HuH-7.5 (cell line): ENCODE data around the gene CRACR2A.

Experiments
- DNase-seq: peaks from one replicate; pipeline ENCODE4 v3.0.0; 2011; ENCODE audit warnings: low spot score

CRACR2A gene

DNA sequence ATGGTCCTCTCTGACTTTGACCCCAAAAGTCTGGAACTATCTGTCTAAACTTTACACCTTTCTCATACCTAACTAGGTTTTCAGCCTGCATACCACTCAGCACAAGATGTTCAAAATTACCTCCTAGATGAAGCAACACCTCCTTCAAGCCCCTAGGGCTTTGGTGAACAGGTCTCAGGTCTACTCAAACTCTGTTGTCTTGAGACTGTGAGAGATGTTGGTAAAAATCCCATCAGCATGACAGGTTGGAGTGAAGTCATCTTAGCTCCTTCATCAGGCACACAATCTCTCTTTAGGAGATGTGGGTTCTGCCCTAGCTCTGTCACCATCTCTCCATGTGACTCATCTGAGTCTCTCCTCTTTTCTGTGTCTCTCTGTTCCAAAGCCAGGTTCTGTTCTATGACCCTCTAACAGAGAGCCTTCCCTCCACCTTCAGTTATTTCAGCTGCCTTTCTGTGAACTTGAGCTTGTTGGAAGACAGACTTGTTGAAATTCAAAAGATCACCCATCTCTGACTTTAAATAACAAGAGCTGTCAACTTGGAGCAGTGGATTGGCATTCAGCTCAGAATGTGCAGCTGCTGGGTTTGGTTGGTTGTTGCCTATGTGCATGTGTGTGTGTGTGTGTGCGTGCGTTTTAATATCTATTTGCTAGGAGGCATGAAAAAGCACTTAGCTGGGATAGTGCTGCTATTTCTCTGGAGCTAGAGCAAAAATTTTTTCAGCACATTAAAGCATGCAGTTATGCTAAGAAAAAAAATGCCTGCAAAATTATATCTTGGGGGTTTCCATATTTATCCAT is 130.7 kb downstream of the CRACR2A start:
- DNase-seq = no peak

- DNase-seq = no peak
Observed at GRCh38 chr12:3620856-3621255, 132.1 kb downstream of the CRACR2A start.

GRCh38 chr12:3617565-3617964 is 135.3 kb downstream of the CRACR2A start:
- no peak for DNase-seq

- no peak for DNase-seq
Observed at GRCh38 chr12:3615862-3616261, 137.0 kb downstream of the CRACR2A start.

GRCh38 chr12:3614806-3615466 is 138.0 kb downstream of the CRACR2A start:
- no peak for DNase-seq

DNA sequence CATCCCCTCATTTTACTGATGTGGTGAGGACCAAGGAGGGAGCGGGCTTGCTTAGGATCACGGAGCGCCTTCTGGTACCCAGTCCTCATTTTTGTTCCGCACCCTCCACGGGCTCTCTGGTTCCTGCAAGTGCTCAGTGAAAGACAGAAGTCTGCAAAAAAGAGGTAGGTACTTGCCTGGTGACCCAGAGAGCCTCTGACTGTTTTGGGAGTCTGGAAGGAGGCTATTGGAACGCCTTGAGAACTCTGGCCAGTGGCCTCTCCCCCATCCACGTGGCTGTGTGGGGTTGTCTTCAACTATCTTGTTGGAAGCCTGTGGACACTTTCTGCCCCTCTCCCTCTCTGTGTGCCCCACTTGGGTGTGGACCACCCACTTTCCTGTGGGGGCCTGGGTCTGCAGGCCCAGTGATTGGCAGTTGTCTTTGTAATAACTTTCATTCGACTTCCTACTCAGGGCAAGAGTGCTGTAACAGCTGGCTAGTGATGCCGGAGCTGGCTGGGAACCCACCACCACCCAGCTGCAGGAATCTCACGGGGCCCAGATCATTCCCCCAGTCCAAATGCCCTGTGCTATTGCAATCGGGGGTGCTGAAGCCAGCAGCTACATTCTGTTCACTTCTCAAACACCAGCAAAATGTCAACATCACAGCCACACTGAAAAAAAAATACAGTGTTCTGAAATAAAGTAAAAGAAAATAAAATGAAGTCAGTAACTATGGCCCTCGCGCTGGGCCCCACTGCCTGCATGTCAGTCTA is 139.1 kb downstream of the CRACR2A start:
- DNase-seq = no peak

- DNase-seq = no peak
Observed at GRCh38 chr12:3611860-3612703, 140.8 kb downstream of the CRACR2A start.

DNA sequence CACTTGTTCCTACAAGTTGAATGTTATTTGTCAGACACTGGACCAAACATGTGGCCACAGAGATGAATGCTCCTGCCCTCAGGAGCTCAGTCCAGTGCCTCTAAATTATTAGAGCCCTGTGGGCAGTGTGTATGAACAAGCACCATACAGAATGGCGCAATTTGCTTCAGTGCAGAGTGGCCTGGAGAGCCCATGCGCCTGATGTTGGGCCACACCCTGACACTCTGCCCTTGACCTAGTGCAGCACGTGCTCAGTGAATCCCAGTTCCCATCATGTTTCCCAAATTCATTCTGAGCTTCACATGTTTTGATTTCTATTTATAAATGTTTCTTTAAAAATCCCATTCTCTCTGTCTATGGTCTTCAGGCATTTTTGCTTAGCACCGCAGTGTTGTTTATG is 145.1 kb downstream of the CRACR2A start:
- DNase-seq = no peak

GRCh38 chr12:3607039-3607720 is 145.7 kb downstream of the CRACR2A start:
- DNase-seq = no peak

- no peak for DNase-seq
Observed at GRCh38 chr12:3606128-3606527, 146.8 kb downstream of the CRACR2A start.

DNA sequence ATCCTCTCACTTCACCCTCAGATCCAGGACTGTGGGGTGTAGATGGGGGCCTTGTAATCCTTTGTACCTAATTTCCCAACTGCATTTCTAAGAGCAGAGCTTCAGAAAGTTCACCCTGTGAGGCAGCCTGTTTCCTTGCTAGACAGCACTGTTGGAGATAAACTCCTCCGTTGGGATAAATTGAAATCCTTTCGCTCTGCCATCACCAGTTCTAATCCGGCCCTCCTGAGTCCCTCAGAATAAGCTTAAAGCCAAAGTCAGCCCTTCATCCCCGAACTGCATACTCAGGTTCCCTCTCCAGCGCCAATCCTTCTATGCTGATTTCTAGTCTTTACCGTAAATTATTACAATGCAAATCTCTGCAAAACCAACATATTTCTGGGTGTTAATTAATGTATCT is 147.2 kb downstream of the CRACR2A start:
- DNase-seq = no peak

GRCh38 chr12:3604748-3605586 is 147.9 kb downstream of the CRACR2A start:
- DNase-seq = peak; percentile 19

GRCh38 chr12:3604286-3604685 is 148.6 kb downstream of the CRACR2A start:
- no peak for DNase-seq

- DNase-seq = no peak
Observed at GRCh38 chr12:3603576-3603975, 149.3 kb downstream of the CRACR2A start.

- no peak for DNase-seq
Observed at GRCh38 chr12:3602488-3602887, 150.4 kb downstream of the CRACR2A start.

DNA sequence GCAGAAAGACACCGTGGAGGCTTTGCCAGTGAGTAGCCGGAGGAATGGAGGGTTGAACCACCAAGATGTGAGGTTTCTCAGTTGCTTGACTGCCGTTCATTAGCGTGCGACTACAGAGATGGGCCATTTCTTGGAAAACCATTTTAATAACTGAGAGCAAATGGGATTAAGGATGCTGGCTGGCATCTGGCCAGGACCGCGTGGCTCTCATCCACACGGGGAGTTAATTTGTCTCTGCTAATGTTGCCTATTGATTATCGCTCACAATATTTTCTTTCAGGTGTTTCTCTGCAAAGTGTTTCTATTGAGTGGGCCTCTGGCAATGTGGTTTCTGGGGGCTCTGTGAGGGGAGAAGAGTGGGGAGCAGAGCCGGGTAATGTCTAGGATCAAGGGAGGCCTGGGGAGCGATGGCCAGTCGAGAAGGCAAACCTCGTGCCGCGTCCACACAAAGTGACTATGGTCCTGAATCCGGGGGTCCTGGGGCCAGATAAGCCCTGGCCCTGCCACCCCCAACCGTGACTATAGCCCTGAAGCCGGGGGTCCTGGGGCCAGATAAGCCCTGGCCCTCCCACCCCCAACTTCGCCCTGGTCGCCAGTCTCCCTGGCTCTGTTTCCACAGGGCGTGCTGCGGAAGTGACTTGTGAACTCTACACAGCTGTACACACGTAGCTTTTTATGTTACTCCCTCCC is 151.3 kb downstream of the CRACR2A start:
- no peak for DNase-seq

- DNase-seq = no peak
Observed at GRCh38 chr12:3600951-3601350, 152.0 kb downstream of the CRACR2A start.

DNA sequence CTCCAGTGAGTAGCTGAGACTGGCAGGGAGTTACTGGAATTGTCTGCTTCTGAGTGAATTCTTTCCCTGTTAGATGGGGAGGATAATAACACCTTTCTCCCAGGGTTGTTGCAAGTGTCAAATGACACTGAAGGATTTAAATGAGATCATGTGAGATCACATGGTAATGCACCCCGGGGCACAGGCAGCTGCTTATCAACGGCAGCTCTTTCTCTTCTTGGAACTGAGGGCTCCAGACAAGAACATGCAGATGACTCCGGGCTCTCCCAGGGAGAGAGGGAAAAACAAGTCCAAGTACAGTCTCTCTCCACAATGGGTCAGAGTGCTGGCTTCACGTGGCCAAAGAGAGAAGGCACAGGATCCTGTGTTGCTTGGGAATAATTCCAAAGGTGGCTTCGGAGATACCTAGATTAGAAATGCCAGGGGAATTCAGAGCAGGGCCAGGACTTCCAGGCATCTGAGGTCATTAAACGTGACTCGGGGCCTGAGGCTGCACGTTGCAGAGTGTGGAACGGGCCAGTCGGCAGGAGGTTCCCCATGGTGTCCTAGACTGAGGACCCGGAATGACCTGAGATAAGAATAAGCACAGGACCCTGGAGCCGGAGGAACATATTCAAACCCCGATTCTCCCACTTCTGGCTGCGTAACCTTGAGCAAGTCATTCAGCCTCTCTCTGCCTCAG is 152.7 kb downstream of the CRACR2A start:
- no peak for DNase-seq
